K562 (cell line): ENCODE results near the gene CYSRT1. TPM values are rescaled to one million over a fixed set of nuclear protein-coding genes. Genes with fewer than 3 reads are reported as not detected.

Experiments
- ARID1B ChIP-seq: fragments of 450-650 bp; IDR thresholded peaks from 2 replicates; pipeline ENCODE4 v1.6.1; 2016; ENCODE audit warnings: antibody characterized with exemption, mild to moderate bottlenecking, inconsistent platforms
- CCNT2 ChIP-seq: IDR thresholded peaks from 2 replicates; pipeline ENCODE4 v1.6.1; 2011; ENCODE audit warnings: borderline replicate concordance, low read depth, mild to moderate bottlenecking, moderate library complexity, mixed read lengths, low read length; ENCODE audit not compliant: insufficient read length; ENCODE audit errors: extremely low read depth
- ESRRA ChIP-seq: fragments of 450-650 bp; IDR thresholded peaks from 2 replicates; pipeline ENCODE4 v1.6.1; 2014; ENCODE audit warnings: low read depth, mild to moderate bottlenecking, moderate library complexity, borderline replicate concordance
- FOXA3 ChIP-seq, 2 experiments: fragments of 450-650 bp in 1 of 2; sonication (generic) in 1 of 2; formaldehyde crosslinking; IDR thresholded peaks in 1 of 2; conservative IDR thresholded peaks in 1 of 2; 2 replicates each; pipeline versions ENCODE4 v1.4.0 to v1.8.0; 2020 to 2022; ENCODE audit warnings: mild to moderate bottlenecking in 2 of 2, missing genetic modification reagents in 1 of 2
- HDAC1 ChIP-seq, 2 experiments: fragments of 450-650 bp; IDR thresholded peaks; 2 replicates each; pipeline ENCODE4 v1.6.1; 2016 to 2017; ENCODE audit warnings: inconsistent platforms in 1 of 2, mild to moderate bottlenecking in 1 of 2, moderate library complexity in 1 of 2
- HNRNPL ChIP-seq: fragments of 200-400 bp; formaldehyde crosslinking; IDR thresholded peaks from 2 replicates; pipeline ENCODE4 v1.6.1; 2017; ENCODE audit warnings: low read depth, mild to moderate bottlenecking, low read length
- KAT7 ChIP-seq: sonication (generic); formaldehyde crosslinking; IDR thresholded peaks from 2 replicates; pipeline ENCODE4 v1.8.0; 2022; ENCODE audit warnings: missing genetic modification reagents, mild to moderate bottlenecking, borderline replicate concordance
- NFE2 ChIP-seq: IDR thresholded peaks from 2 replicates; pipeline ENCODE4 v1.6.1; 2014; ENCODE audit warnings: antibody characterized with exemption, low read depth
- NRF1 ChIP-seq, 2 experiments: fragments of 450-650 bp; IDR thresholded peaks in 1 of 2; conservative IDR thresholded peaks in 1 of 2; 2 replicates each; pipeline ENCODE4 v1.6.1; 2014; ENCODE audit warnings: mild to moderate bottlenecking in 2 of 2
- POLR2A ChIP-seq: fragments of 450-650 bp; conservative IDR thresholded peaks from 2 replicates; pipeline ENCODE4 v1.6.1; 2016
- POLR2G ChIP-seq: fragments of 200-400 bp; formaldehyde crosslinking; IDR thresholded peaks from 2 replicates; pipeline ENCODE4 v1.6.1; 2017; ENCODE audit warnings: low read depth, mild to moderate bottlenecking, antibody characterized with exemption, low read length, moderate library complexity
- PRMT5 ChIP-seq: sonication (generic); formaldehyde crosslinking; IDR thresholded peaks from 2 replicates; pipeline ENCODE4 v1.5.0; 2020; ENCODE audit warnings: missing genetic modification reagents
- RBBP5 ChIP-seq: fragments of 200-600 bp; sonication (generic); IDR thresholded peaks from 2 replicates; pipeline ENCODE4 v1.6.1; 2012; ENCODE audit warnings: borderline replicate concordance, mild to moderate bottlenecking, low read length, control low read depth, inconsistent platforms; ENCODE audit not compliant: insufficient read depth, poor library complexity, severe bottlenecking
- RBM22 ChIP-seq: fragments of 200-400 bp; formaldehyde crosslinking; IDR thresholded peaks from 2 replicates; pipeline ENCODE4 v1.6.1; 2018; ENCODE audit warnings: low read length, low read depth; ENCODE audit not compliant: poor library complexity, severe bottlenecking
- RBM39 ChIP-seq: fragments of 200-400 bp; formaldehyde crosslinking; optimal IDR thresholded peaks from 2 replicates; pipeline ENCODE3; 2018; ENCODE audit warnings: low read depth, low read length
- SIN3A ChIP-seq, 2 experiments: fragments of 150-350 bp in 1 of 2; IDR thresholded peaks; 2 replicates each; pipeline ENCODE4 v1.6.1; 2011 to 2016; ENCODE audit warnings: borderline replicate concordance in 2 of 2, low read depth in 2 of 2, low read length in 2 of 2, mild to moderate bottlenecking in 2 of 2, moderate library complexity in 2 of 2; ENCODE audit not compliant: control insufficient read depth in 1 of 2
- SRF ChIP-seq, 2 experiments: fragments of 250-450, 450-650 bp in 1 of 2; sonication (Bioruptor Pico) in 1 of 2; sonication (generic) in 1 of 2; formaldehyde crosslinking; IDR thresholded peaks; 2 replicates each; pipeline versions ENCODE4 v1.5.0 to v1.5.1; 2020 to 2022; ENCODE audit warnings: mild to moderate bottlenecking in 1 of 2, missing genetic modification reagents in 1 of 2
- TBL1XR1 ChIP-seq, 2 experiments: IDR thresholded peaks; 2 replicates each; pipeline ENCODE4 v1.6.1; 2012; ENCODE audit warnings: improper control_type of control experiment in 2 of 2, low read length in 2 of 2, mild to moderate bottlenecking in 1 of 2
- ZBTB17 ChIP-seq: fragments of 450-650 bp; formaldehyde crosslinking; IDR thresholded peaks from 2 replicates; pipeline ENCODE4 v1.4.0; 2020; ENCODE audit warnings: mild to moderate bottlenecking
- polyA plus RNA-seq, 8 experiments: library from polyadenylated mRNA; depleted of rRNA in 4 of 8; stranded (reverse) in 5 of 8; unstranded in 3 of 8; fragments of >200 nt; fragmentation: Nextera tagmentation in 2 of 8; fragmentation: Illumina TruSeq in 1 of 8; extraction: Ambion mirVana in 2 of 8; extraction: Trizol in 1 of 8; gene quantifications; 2 replicates each; pipeline versions ENCODE4 v1.2.1 to v1.2.3, GENCODE V29; 2011 to 2014; ENCODE audit warnings: inconsistent platforms in 1 of 8, missing spikeins in 1 of 8
- total RNA-seq, 7 experiments: library from RNA; depleted of rRNA in 6 of 7; stranded (reverse); fragments of >200 nt in 6 of 7; fragmentation: Illumina TruSeq in 2 of 7; extraction: Trizol in 2 of 7; gene quantifications; 2 replicates each; pipeline versions ENCODE4 v1.2.1 to v1.2.3, GENCODE V29; 2011 to 2021; ENCODE audit warnings: low replicate concordance in 1 of 7
- TF ChIP-seq, protein P1 (sequence below): sonication (generic); formaldehyde crosslinking; IDR thresholded peaks from 2 replicates; pipeline ENCODE4 v1.8.0; 2022; ENCODE audit warnings: missing genetic modification reagents, mild to moderate bottlenecking, moderate library complexity, borderline replicate concordance
- TF ChIP-seq, protein P2 (sequence below): fragments of 450-650 bp; formaldehyde crosslinking; IDR thresholded peaks from 2 replicates; pipeline ENCODE4 v1.4.0; 2020; ENCODE audit warnings: mild to moderate bottlenecking, moderate library complexity
- TF ChIP-seq, protein P3 (sequence below), 2 experiments: fragments of 200-800 bp in 1 of 2; sonication (Bioruptor generic) in 1 of 2; sonication (generic) in 1 of 2; formaldehyde crosslinking in 1 of 2; IDR thresholded peaks in 1 of 2; conservative IDR thresholded peaks in 1 of 2; 2 replicates each; pipeline versions ENCODE4 v1.5.0 to v1.6.1; 2016 to 2020; ENCODE audit warnings: missing compliant biosample characterization in 1 of 2, missing genetic modification characterization in 1 of 2, missing genetic modification reagents in 1 of 2

The CYSRT1 gene
- total and polyA plus RNA-seq, 9 of the 15 experiments (the other 6 are each of a cell fraction or from before 2014, with no cell fraction given) = 0.04 to 1.4 (median 0.42) TPM; not detected in 3

DNA sequence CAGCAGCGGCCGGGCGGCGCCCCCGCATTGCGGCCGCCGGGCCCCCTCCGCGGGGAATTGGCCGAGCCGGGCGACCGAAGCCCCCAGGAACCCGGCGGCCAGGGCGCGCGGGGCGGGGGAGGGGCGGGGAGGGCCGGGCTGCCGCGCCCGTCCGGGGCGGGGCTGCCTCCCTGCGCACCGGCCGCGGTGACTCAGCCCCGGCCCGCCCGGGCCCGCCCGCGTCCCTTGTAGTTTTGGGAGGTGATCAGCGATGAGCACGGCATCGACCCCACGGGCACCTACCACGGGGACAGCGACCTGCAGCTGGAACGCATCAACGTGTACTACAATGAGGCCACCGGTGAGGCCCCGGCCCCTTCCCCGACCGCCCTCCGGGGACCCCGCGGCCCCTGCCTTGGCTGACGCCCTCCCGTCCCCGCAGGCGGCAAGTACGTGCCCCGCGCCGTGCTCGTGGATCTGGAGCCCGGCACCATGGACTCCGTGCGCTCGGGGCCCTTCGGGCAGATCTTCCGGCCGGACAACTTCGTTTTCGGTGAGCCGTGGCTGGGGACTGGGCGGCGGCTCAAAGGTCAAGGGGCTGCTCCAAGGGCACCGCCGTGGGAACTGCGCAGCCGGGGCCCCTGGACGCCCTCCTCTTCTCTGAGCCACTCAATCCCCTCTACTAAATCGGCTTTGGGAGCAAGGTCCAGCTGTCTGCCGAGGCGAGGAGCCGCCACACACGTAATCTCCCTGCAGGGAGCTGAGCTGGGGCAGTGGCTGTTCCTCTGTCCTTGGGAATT lies 16.7 kb downstream of the CYSRT1 start (continued):
- TF ChIP-seq RBM39 (peak; percentile 11), KAT7 (CRISPR knock-in tag) (peak; percentile 90), ZBTB17 (CRISPR knock-in tag) (no peak), POLR2A (0 out of 2 replicates have a peak, but pooled peaks have one; percentile 46), FOXA3 (CRISPR knock-in tag; conservative IDR thresholded peaks at IDR 0.05 in 1 of 2, IDR thresholded peaks at IDR 0.05 in 1 of 2) (peak in 1 of 2 experiments; percentile 13; a peak in 1 of 4 replicates), ARID1B (no peak), HDAC1 (IDR thresholded peaks at IDR 0.05) (peak in 1 of 2 experiments; percentile 41; a peak in 2 of 4 replicates), HNRNPL (0 out of 2 replicates have a peak, but pooled peaks have one; percentile 33), SRF (CRISPR knock-in tag; IDR thresholded peaks at IDR 0.05) (no peak), CCNT2 (peak; percentile 3), RBM22 (peak; percentile 94), NFE2 (peak; percentile 20; the same call in 1 of the 2 replicates), POLR2G (peak; percentile 92), RBBP5 (peak; percentile 62), PRMT5 (CRISPR knock-in tag) (0 out of 2 replicates have a peak, but pooled peaks have one; percentile 24), NRF1 (conservative IDR thresholded peaks at IDR 0.05 in 1 of 2, IDR thresholded peaks at IDR 0.05 in 1 of 2) (peak; percentile 22 to 27; a peak in 2 of 4 replicates), TBL1XR1 (IDR thresholded peaks at IDR 0.05; ENCODE audit: low read length in 2 of 2) (peak in 1 of 2 experiments; percentile 0; a peak in 2 of 4 replicates), ESRRA (peak; percentile 56), SIN3A (IDR thresholded peaks at IDR 0.05; ENCODE audit: borderline replicate concordance in 2 of 2, control insufficient read depth in 1 of 2, low read depth in 2 of 2, low read length in 2 of 2) (peak; percentile 43 to 75; a peak in 2 of 4 replicates)
- TF ChIP-seq, protein P1, sequence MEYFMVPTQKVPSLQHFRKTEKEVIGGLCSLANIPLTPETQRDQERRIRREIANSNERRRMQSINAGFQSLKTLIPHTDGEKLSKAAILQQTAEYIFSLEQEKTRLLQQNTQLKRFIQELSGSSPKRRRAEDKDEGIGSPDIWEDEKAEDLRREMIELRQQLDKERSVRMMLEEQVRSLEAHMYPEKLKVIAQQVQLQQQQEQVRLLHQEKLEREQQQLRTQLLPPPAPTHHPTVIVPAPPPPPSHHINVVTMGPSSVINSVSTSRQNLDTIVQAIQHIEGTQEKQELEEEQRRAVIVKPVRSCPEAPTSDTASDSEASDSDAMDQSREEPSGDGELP = peak; percentile 31; the same call in 1 of the 2 replicates
- TF ChIP-seq, protein P2, sequence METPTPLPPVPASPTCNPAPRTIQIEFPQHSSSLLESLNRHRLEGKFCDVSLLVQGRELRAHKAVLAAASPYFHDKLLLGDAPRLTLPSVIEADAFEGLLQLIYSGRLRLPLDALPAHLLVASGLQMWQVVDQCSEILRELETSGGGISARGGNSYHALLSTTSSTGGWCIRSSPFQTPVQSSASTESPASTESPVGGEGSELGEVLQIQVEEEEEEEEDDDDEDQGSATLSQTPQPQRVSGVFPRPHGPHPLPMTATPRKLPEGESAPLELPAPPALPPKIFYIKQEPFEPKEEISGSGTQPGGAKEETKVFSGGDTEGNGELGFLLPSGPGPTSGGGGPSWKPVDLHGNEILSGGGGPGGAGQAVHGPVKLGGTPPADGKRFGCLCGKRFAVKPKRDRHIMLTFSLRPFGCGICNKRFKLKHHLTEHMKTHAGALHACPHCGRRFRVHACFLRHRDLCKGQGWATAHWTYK = no peak
- TF ChIP-seq, protein P3, sequence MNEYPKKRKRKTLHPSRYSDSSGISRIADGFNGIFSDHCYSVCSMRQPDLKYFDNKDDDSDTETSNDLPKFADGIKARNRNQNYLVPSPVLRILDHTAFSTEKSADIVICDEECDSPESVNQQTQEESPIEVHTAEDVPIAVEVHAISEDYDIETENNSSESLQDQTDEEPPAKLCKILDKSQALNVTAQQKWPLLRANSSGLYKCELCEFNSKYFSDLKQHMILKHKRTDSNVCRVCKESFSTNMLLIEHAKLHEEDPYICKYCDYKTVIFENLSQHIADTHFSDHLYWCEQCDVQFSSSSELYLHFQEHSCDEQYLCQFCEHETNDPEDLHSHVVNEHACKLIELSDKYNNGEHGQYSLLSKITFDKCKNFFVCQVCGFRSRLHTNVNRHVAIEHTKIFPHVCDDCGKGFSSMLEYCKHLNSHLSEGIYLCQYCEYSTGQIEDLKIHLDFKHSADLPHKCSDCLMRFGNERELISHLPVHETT (CRISPR knock-in tag; conservative IDR thresholded peaks at IDR 0.05 in 1 of 2, IDR thresholded peaks at IDR 0.05 in 1 of 2) = peak in 1 of 2 experiments; percentile 86; a peak in 1 of 4 replicates
